NCI-H748 treated with DMSO at 0.1 percent for 48 hours (cell line): Measurements from ENCODE around the gene HS6ST1.

Experiments
- DNase-seq: peaks from one replicate; lab custom pipeline; 2025; lab: John Stamatoyannopoulos, UW

The HS6ST1 gene

GRCh38 chr2:128310094-128310716 lies 8.5 kb downstream of the HS6ST1 start:
- no peak for DNase-seq

- DNase-seq = peak; percentile 77
These were observed 9.2 kb downstream of the HS6ST1 start for GRCh38 chr2:128309280-128310093.

GRCh38 chr2:128308889-128309279 lies 9.8 kb downstream of the HS6ST1 start:
- DNase-seq = no peak

- no peak for DNase-seq
These were observed 10.4 kb downstream of the HS6ST1 start for GRCh38 chr2:128308284-128308731.

- no peak for DNase-seq
These were observed 11.1 kb downstream of the HS6ST1 start for GRCh38 chr2:128307595-128307994.

- DNase-seq = no peak
These were observed 11.7 kb downstream of the HS6ST1 start for GRCh38 chr2:128306931-128307460.

- DNase-seq = peak; percentile 84
These were observed 12.4 kb downstream of the HS6ST1 start for GRCh38 chr2:128306081-128306930.

GRCh38 chr2:128305555-128306080 lies 13.1 kb downstream of the HS6ST1 start:
- no peak for DNase-seq

GRCh38 chr2:128304715-128305554 lies 13.7 kb downstream of the HS6ST1 start:
- peak; percentile 38 for DNase-seq

GRCh38 chr2:128304330-128304714 lies 14.3 kb downstream of the HS6ST1 start:
- DNase-seq = no peak

- DNase-seq = no peak
These were observed 14.8 kb downstream of the HS6ST1 start for GRCh38 chr2:128303911-128304310.

GRCh38 chr2:128303095-128303791 lies 15.4 kb downstream of the HS6ST1 start:
- DNase-seq = no peak

- DNase-seq = no peak
These were observed 16.0 kb downstream of the HS6ST1 start for GRCh38 chr2:128302744-128303067.

- DNase-seq = no peak
These were observed 16.5 kb downstream of the HS6ST1 start for GRCh38 chr2:128302011-128302743.

GRCh38 chr2:128301501-128301966 lies 17.1 kb downstream of the HS6ST1 start:
- no peak for DNase-seq

GRCh38 chr2:128301021-128301420 lies 17.6 kb downstream of the HS6ST1 start:
- no peak for DNase-seq

GRCh38 chr2:128300151-128301020 lies 18.3 kb downstream of the HS6ST1 start:
- no peak for DNase-seq

- DNase-seq = no peak
These were observed 19.0 kb downstream of the HS6ST1 start for GRCh38 chr2:128299628-128300027.
